HG02970 (cell line): Measurements from ENCODE around the gene NDC1.

Experiments used
- ATAC-seq: cut with Tn5 transposase; IDR thresholded peaks from one replicate; pipeline ENCODE4 v1.9.1; 2021; ENCODE audit warnings: mild to moderate bottlenecking, moderate library complexity, moderate number of reproducible peaks; ENCODE audit not compliant: unreplicated experiment, low FRiP score

The NDC1 gene

DNA sequence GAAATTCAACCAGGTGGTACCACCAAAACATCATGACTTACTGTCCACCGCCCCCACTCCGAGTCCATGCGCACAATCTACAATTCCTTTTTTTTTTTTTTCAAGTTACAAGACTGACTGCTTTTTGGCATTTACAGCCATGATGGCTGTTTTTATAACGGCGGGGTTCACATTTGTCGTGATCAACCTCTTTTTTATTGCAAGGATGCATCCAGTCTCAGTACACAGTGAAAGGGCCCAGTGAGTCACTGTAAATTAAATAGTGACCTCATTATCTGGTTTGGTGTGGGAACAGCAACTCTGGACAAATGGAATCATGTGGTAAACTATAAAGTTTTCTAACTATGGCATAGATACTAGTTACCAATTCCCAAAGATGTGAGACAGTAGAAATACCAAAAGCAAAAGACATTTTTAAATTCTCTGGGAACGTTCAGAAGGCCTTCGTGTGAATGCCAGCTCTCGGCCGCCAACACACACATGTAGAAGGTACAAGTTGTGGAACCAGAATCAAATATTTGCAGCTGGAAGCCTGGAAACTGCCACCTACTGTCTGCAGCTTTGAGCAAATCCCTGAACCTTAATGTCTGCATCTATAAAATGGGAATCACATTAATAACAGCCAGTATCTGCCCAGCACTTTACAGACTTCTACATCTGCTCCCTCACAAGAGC lies 104.0 kb downstream of the NDC1 start:
- ATAC-seq = no peak

GRCh38 chr1:53733447-53733931 lies 104.6 kb downstream of the NDC1 start:
- no peak for ATAC-seq

DNA sequence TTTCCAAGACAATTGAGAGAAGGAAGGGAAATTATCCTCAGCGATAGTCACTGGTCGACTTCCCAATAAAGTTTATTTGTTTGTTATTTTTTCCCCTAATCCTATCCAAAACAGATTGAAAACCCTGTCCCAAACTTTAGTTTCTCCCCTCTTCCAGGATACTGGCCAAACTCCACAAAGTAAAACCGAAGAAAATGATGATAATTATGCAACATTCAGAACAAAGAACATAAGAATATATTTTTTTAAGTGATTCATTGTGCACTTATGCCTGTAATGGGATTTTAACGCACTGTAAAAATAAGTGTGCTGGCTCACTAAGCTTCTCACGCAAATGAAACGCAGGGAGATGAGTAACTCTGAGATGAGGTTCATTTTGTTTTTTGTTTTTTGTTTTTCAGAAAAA lies 105.2 kb downstream of the NDC1 start:
- ATAC-seq = no peak

- ATAC-seq = no peak
Observed at GRCh38 chr1:53732409-53732808, 105.7 kb downstream of the NDC1 start.

- no peak for ATAC-seq
Observed at GRCh38 chr1:53731779-53732305, 106.3 kb downstream of the NDC1 start.

GRCh38 chr1:53731043-53731600 lies 107.0 kb downstream of the NDC1 start:
- no peak for ATAC-seq

- no peak for ATAC-seq
Observed at GRCh38 chr1:53730224-53730865, 107.8 kb downstream of the NDC1 start.

GRCh38 chr1:53729456-53730223 lies 108.5 kb downstream of the NDC1 start:
- ATAC-seq = no peak

GRCh38 chr1:53728702-53729455 lies 109.2 kb downstream of the NDC1 start:
- no peak for ATAC-seq

GRCh38 chr1:53728196-53728595 lies 109.9 kb downstream of the NDC1 start:
- no peak for ATAC-seq

GRCh38 chr1:53727461-53728092 lies 110.5 kb downstream of the NDC1 start:
- no peak for ATAC-seq

DNA sequence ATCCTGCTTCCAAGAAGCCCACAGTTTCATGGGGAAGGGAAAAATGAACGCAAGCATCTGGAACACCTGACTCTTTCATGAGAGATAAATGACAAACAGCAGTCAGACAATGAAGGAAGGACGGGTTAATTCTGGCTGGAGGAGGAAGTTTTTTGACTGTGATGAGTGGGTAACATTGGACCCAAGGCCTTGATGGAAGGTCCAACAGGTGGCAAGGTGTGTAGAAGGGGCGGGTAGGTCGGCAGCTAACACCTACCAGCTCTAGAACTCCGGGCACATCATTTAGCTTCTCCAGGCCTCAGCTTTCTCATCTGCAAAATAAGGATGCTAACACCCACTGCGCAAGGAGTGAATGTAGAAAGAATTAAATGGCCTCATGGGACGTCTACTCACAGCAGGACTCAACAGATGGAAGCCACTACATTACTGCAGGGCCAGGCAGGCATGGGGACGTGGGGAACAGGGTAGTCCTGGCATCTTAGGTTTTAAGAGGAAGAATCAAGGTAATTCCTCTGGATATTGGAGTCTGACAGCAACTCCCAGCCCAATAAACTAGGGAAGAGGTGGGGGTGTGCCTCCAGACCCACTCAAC lies 112.0 kb downstream of the NDC1 start:
- no peak for ATAC-seq

DNA sequence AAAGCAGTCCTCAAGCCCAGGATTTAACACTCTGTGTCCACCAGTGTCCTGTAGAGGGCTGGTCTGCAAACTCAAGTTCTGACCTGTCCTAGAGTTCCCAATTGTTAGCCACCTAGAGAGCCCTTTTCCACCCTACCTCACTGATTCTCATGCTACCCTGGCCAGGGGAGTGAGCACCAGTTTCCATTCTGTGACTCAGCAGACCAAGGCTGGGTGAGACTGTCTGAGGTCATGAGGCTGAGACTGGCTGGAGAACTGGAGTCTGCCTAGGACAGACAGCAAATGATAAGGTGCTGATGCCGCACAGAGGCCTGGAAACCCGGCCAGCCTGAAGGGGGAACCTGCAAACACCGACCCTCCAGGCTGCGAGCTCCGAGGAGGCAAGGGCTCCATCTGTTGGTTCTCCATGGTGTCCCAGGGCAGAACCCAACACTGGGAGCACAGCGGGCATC lies 112.8 kb downstream of the NDC1 start:
- no peak for ATAC-seq

DNA sequence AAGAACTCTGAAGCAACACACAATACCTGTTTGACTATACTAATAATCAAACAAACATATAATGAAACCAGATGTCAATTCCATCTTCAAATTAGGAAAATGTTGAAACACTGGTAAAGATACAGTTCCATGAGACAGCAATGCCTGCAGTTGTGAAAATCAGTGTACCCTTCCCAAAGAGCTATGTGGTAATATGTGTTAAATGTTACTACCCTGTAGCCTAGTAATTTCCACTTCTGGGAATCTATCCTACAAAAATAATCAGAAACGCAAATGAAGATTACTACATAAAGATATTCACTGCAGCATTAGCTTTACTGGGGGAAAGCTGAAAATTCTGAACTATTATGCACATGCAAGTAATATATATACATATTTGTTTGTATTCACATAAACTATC lies 116.1 kb downstream of the NDC1 start:
- no peak for ATAC-seq

GRCh38 chr1:53721088-53721487 lies 117.0 kb downstream of the NDC1 start:
- no peak for ATAC-seq

DNA sequence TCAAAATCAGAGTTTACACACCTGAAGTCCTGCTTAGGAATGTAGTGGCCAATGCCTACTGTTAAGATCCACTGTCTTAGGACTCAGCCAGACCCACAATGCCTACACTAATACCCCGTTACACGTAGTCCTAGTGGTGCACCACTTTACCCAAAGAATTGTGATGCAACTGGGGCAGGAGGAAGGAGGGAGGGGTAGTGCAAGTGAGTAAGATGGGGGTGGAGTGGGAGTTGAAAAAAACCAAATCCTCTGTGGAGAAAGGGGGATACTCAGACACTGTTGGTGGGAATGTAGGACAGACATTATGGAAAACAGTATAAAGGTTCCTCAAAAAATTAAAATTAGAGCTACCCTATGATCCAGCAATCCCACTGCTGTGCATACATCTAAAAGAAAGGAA lies 118.6 kb downstream of the NDC1 start:
- ATAC-seq = no peak

DNA sequence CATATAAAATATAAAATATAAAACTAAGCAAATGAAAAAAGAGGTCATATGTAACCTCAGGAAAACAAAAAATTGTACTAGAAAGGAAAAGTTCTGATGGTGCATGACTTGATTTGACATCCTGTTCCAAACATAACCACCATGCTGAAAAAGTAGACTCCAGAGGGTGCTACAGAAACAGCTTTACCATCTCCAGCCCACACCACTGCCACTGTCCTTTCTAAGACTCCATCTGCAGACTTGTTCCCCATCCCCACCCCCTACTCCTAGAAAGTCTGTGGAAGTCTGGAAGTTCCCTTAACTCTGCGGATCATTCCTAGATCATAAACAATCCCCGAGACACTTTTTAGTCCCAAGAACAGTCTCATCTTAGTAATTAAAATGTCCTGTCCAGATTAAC lies 119.7 kb downstream of the NDC1 start:
- ATAC-seq = no peak

DNA sequence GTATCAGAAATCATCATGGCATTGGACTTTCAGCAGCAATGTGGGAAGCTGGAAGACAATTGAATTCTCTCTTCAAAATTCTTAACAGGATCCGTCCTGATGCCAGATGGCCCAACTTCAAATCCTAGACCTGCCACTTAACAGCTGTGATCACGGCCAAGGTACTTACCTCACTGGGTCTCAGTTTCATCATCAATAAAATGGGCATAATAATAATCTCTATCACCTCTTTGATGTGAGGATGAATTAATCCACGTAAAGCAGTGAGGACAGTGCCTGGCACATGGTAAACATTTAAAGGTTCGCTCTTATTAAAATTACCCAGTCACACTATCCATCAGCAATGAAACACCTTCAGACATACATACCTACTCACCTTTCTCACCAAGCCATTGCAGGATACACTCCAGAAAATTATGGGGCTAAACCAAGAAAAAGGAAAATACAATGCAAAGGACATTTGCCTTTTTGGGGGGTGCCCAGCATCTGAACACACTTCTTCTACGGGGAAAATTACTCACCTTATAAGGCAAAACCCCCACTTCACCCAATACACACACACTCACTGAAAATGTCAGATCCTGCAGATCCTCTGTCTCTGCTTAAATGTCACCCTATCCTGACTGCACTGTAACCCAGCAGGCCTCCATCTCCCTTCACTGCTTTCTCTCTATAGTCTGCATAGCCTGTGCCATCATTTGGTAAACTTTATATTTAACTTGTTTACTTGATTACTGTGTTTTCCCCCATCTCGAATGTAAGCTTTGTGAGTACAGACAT lies 120.9 kb downstream of the NDC1 start:
- ATAC-seq = no peak

DNA sequence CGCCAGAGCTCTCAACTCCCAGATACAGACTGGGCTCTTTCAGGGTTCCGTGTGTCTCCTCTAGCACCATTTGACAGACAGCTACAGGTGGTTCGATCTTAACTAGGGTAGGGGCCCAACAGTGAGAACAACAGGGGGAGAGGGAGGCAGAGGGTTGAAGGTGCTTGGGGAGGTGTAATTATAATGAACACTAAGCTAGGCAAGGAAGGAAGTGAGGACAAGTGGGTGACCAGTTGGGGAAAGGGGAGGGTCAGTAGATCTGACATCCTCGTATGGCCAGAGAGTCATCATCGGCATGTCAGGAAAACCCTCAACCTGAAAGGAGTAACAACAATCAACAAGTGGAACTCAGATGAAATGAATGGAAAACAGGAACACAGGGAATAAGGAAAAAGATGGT lies 121.9 kb downstream of the NDC1 start:
- ATAC-seq = no peak
